IMR-90 (cell line): ENCODE measurements around the gene RGPD8. TPM values are rescaled to one million over a fixed set of nuclear protein-coding genes. Genes with fewer than 3 reads are reported as not detected.

Experiments used
- ATAC-seq: fragments of 200-7000 bp; cut with Tn5 transposase; 2 replicates; pipeline ENCODE4 v1.9.1; 2020; ENCODE audit warnings: low read depth, mild to moderate bottlenecking, moderate library complexity
- BruUV-seq: library from RNA; stranded (reverse); fragments of 400-500 nt; replicated peaks from 2 replicates; lab custom pipeline; 2021; lab: Mats Ljungman, UMichigan
- CTCF ChIA-PET: fragments of 300-600 bp; formaldehyde crosslinking; extraction: SDS; loops from one replicate; lab custom pipeline; 2021; ENCODE audit warnings: antibody characterized with exemption; lab: Yijun Ruan, JAX
- POLR2A ChIA-PET: fragments of 300-600 bp; sonication (Branson Sonifier 250); formaldehyde crosslinking; loops from one replicate; lab custom pipeline; 2022; ENCODE audit warnings: antibody characterized with exemption; ENCODE audit not compliant: unreplicated experiment; lab: Charles Lee
- DNase-seq: peaks from one replicate; pipeline ENCODE4 v3.0.0; 2013
- H2AFZ ChIP-seq: replicated peaks from 2 replicates; pipeline ENCODE3; 2013; ENCODE audit warnings: low read length, mild to moderate bottlenecking; ENCODE audit not compliant: poor library complexity
- H2AK5ac ChIP-seq: 2 replicates; pipeline ENCODE4 v1.6.1; 2013; ENCODE audit warnings: low read depth, low read length, inconsistent platforms
- H2AK9ac ChIP-seq: replicated peaks from 2 replicates; pipeline ENCODE3; 2013; ENCODE audit warnings: mild to moderate bottlenecking, low read depth, low read length, moderate library complexity; ENCODE audit not compliant: poor library complexity
- H2BK120ac ChIP-seq: 2 replicates; pipeline ENCODE4 v1.6.1; 2013; ENCODE audit warnings: low read depth, low read length, inconsistent platforms
- H2BK15ac ChIP-seq: 3 replicates; pipeline ENCODE4 v1.6.1; 2013; ENCODE audit warnings: low read depth, low read length, inconsistent platforms
- H2BK20ac ChIP-seq: 2 replicates; pipeline ENCODE4 v1.6.1; 2013; ENCODE audit warnings: low read depth, mild to moderate bottlenecking, inconsistent platforms, low read length, moderate library complexity
- H2BK5ac ChIP-seq: 2 replicates; pipeline ENCODE4 v1.6.1; 2013; ENCODE audit warnings: mild to moderate bottlenecking, low read depth, low read length, inconsistent platforms; ENCODE audit not compliant: poor library complexity, severe bottlenecking
- H3K14ac ChIP-seq: replicated peaks from 2 replicates; pipeline ENCODE4 v1.6.1; 2013; ENCODE audit warnings: low read depth, low read length, inconsistent platforms
- H3K18ac ChIP-seq: 2 replicates; pipeline ENCODE4 v1.6.1; 2013; ENCODE audit warnings: low read depth, low read length, control low read depth
- H3K23ac ChIP-seq: 2 replicates; pipeline ENCODE4 v1.6.1; 2013; ENCODE audit warnings: low read depth, low read length, inconsistent platforms
- H3K27ac ChIP-seq: 2 replicates; pipeline ENCODE4 v1.5.1; 2013; ENCODE audit warnings: mild to moderate bottlenecking, control low read depth, low read length; ENCODE audit not compliant: insufficient read depth
- H3K27me3 ChIP-seq: 2 replicates; pipeline ENCODE4 v1.6.1; 2013; ENCODE audit warnings: low read length; ENCODE audit not compliant: control insufficient read depth, insufficient read depth
- H3K36me3 ChIP-seq: 2 replicates; pipeline ENCODE4 v1.6.1; 2013; ENCODE audit warnings: low read length, mixed read lengths; ENCODE audit not compliant: control insufficient read depth, insufficient read depth
- H3K4ac ChIP-seq: 2 replicates; pipeline ENCODE4 v1.6.1; 2013; ENCODE audit warnings: low read depth, low read length, inconsistent platforms
- H3K4me1 ChIP-seq: 2 replicates; pipeline ENCODE4 v1.6.1; 2013; ENCODE audit warnings: low read length, mixed read lengths; ENCODE audit not compliant: control insufficient read depth, insufficient read depth
- H3K4me2 ChIP-seq: 2 replicates; pipeline ENCODE4 v1.6.1; 2013; ENCODE audit warnings: low read depth, mild to moderate bottlenecking, control low read depth, low read length, moderate library complexity
- H3K4me3 ChIP-seq: 2 replicates; pipeline ENCODE4 v1.5.1; 2013; ENCODE audit warnings: low read depth, mild to moderate bottlenecking, control low read depth, low read length, moderate library complexity; ENCODE audit not compliant: insufficient read depth
- H3K56ac ChIP-seq: 2 replicates; pipeline ENCODE4 v1.6.1; 2013; ENCODE audit warnings: low read length, inconsistent platforms; ENCODE audit not compliant: insufficient read depth; ENCODE audit errors: extremely low read depth
- H3K79me1 ChIP-seq, 2 experiments: 2 replicates each; pipeline ENCODE4 v1.6.1; 2013; ENCODE audit warnings: low read length in 2 of 2, inconsistent platforms in 1 of 2, low read depth in 1 of 2
- H3K9ac ChIP-seq: 2 replicates; pipeline ENCODE4 v1.6.1; 2013; ENCODE audit warnings: low read depth, low read length, control low read depth
- H3K9me1 ChIP-seq: 2 replicates; pipeline ENCODE4 v1.6.1; 2013; ENCODE audit warnings: low read length, inconsistent platforms; ENCODE audit not compliant: insufficient read depth
- H3K9me3 ChIP-seq: 2 replicates; pipeline ENCODE4 v1.6.1; 2013; ENCODE audit warnings: low read length; ENCODE audit not compliant: control insufficient read depth, insufficient read depth
- H4K20me1 ChIP-seq: 2 replicates; pipeline ENCODE4 v1.6.1; 2013; ENCODE audit warnings: low read length, inconsistent platforms; ENCODE audit not compliant: insufficient read depth
- H4K5ac ChIP-seq: 2 replicates; pipeline ENCODE4 v1.6.1; 2013; ENCODE audit warnings: mild to moderate bottlenecking, low read depth, low read length, control low read depth
- H4K8ac ChIP-seq, 2 experiments: 2 replicates each; pipeline ENCODE4 v1.6.1; 2013; ENCODE audit warnings: low read depth in 2 of 2, low read length in 2 of 2, control low read depth in 1 of 2, inconsistent platforms in 1 of 2
- H4K91ac ChIP-seq: 2 replicates; pipeline ENCODE4 v1.6.1; 2013; ENCODE audit warnings: low read depth, low read length, inconsistent platforms; ENCODE audit not compliant: insufficient read depth
- CEBPB ChIP-seq: IDR thresholded peaks from 2 replicates; pipeline ENCODE4 v1.6.1; 2012; ENCODE audit warnings: low read depth, low read length, improper control_type of control experiment
- CTCF ChIP-seq: conservative IDR thresholded peaks from 2 replicates; pipeline ENCODE4 v1.5.1; 2012; ENCODE audit warnings: mild to moderate bottlenecking, low read depth, low read length, improper control_type of control experiment
- FOS ChIP-seq: fragments of 150-350 bp; IDR thresholded peaks from 2 replicates; pipeline ENCODE4 v1.6.1; 2016; ENCODE audit warnings: low read depth, low read length
- MAZ ChIP-seq: IDR thresholded peaks from 2 replicates; pipeline ENCODE4 v1.6.1; 2012; ENCODE audit warnings: low read depth, mild to moderate bottlenecking, low read length, improper control_type of control experiment, moderate library complexity, borderline replicate concordance
- SMC3 ChIP-seq: fragments of 150-350 bp; IDR thresholded peaks from 2 replicates; pipeline ENCODE4 v1.6.1; 2016; ENCODE audit warnings: low read depth, mild to moderate bottlenecking, antibody characterized with exemption, low read length, moderate library complexity
- WGBS, 2 experiments: methylation state at CpG; one replicate each; pipeline versions ENCODE4 v1.1.5 to v1.1.7; 2013; ENCODE audit warnings: missing lambda C conversion rate in 2 of 2; ENCODE audit not compliant: insufficient read length in 1 of 2; ENCODE audit errors: extremely low coverage in 2 of 2; 5-methylcytosine and 5-hydroxymethylcytosine counted together
- dilution Hi-C: fragments of 300-500 bp; cut with HindIII; formaldehyde crosslinking; loops from one replicate; pipeline ENCODE4 v1.14.3; 2018; ENCODE audit warnings: low sequenced_read_pairs; ENCODE audit not compliant: unreplicated experiment
- in situ Hi-C: fragments of 300-500 bp; cut with MboI; formaldehyde crosslinking; loops from 3 replicates; pipeline ENCODE4 v1.14.3; 2019; ENCODE audit warnings: low sequenced_read_pairs, inconsistent platforms, mixed read lengths
- intact Hi-C: fragments of 100-400 bp; cut with micrococcal nuclease; formaldehyde crosslinking; loops from 2 replicates; pipeline ENCODE4 v1.10.0; 2022
- polyA plus RNA-seq, 3 experiments: library from polyadenylated mRNA; depleted of rRNA; stranded (reverse); fragments of >200 nt; gene quantifications; 2 replicates each; pipeline ENCODE4 v1.2.3, GENCODE V29; 2012; ENCODE audit warnings: low replicate concordance in 1 of 3
- total RNA-seq: library from RNA; depleted of rRNA; stranded (reverse); fragments of >200 nt; gene quantifications from 2 replicates; pipeline ENCODE4 v1.2.3, GENCODE V29; 2012

RGPD8 gene
- total and polyA plus RNA-seq, 2 of the 4 experiments (the other 2 are of a cell fraction): 0.67 to 4.1 TPM

DNA sequence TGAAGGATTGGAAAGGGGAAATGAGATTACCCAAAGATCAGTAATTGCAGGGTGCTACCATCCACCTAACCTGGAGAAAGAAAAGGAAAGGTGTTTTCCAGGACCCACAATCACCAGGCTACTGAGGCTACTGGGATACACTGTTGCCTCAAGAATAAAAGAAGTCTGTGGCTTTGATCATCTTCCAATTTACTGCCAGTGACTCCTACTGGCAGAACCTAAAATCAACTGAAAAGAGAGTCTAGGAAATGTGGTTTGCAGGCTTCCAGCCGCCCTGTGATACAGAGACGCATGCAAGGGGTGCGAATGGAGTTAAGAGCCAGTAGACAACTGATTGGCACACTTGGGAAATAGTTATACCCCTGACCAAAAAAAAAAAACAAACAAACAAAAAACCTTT, 31.9 kb upstream of the RGPD8 start:
- dilution Hi-C loops (no loop called here), in situ Hi-C loops (no loop called here), intact Hi-C loops (no loop called here)
- Histone ChIP-seq H3K36me3 (no peaks in the 10 kb centered on the region), H3K4me2 (no peak overlapping the region), H3K27me3 (no peaks in the 10 kb centered on the region; the same call in none of the 2 replicates), H2AK9ac (no peak overlapping the region), H3K9me3 (no peaks in the 10 kb centered on the region), H2BK15ac (no peak overlapping the region), H3K18ac (no peak overlapping the region), H4K91ac (no peak overlapping the region), H3K4me3 (no peak overlapping the region), H3K56ac (no peak overlapping the region), H3K27ac (no peak overlapping the region), H4K8ac (no peak overlapping the region), H3K9ac (no peak overlapping the region), H3K4ac (no peak overlapping the region), H2BK5ac (no peak overlapping the region), H4K20me1 (no peaks in the 10 kb centered on the region), H2AK5ac (no peak overlapping the region), H3K4me1 (no peaks in the 10 kb centered on the region), H4K5ac (no peak overlapping the region), H2AFZ (no peak overlapping the region), H3K14ac (no peak overlapping the region), H3K23ac (no peak overlapping the region), H2BK120ac (no peak overlapping the region), H2BK20ac (no peak overlapping the region), H3K9me1 (no peaks in the 10 kb centered on the region), H3K79me1 (no peaks in the 10 kb centered on the region)
- DNase-seq (peak; percentile 17), ATAC-seq (no peak; the same call in 1 of the 2 replicates)
- TF ChIP-seq MAZ (no peak), FOS (no peak), CTCF (peak; percentile 35), CEBPB (no peak), SMC3 (no peak)
- no TSS peak for BruUV-seq
- ChIA-PET CTCF (interaction anchor here (0.6 kb wide), 1 partner anchor 11 kb away, joined by 3 read pairs; no protein-coding TSS in a partner anchor), POLR2A (no interaction called here)
- WGBS, 2 experiments: no CpG with 5 or more reads among the region's 3 CpGs
